Naive B cell (primary cell): ENCODE results near the gene HSPA1L. TPM values are rescaled to one million over a fixed set of nuclear protein-coding genes. Genes with fewer than 3 reads are reported as not detected.
"Not testable (repeated sequence)": the region's sequence is repeated elsewhere in the genome, so short reads cannot be mapped to it uniquely, and the experiment has no call there.

Source experiments
- ATAC-seq, 2 donors: fragments of 150-1000 bp; cut with Tn5 transposase; 2 replicates each; pipeline ENCODE4 v1.10.0; 2021; ENCODE audit warnings: low read depth in 2 of 2, mild to moderate bottlenecking in 2 of 2, moderate library complexity in 2 of 2
- DNase-seq: peaks from one replicate; pipeline ENCODE4 v3.0.0; 2022
- H3K27ac Mint-ChIP-seq, 6 donors: one replicate each; pipeline ENCODE4 v1.8.0; 2020 to 2022; ENCODE audit warnings: mild to moderate bottlenecking in 6 of 6, mixed read lengths in 6 of 6, moderate library complexity in 5 of 6, inconsistent platforms in 2 of 6
- H3K27me3 Mint-ChIP-seq, 3 donors: one replicate each; pipeline ENCODE4 v1.8.0; 2021 to 2022; ENCODE audit warnings: mixed read lengths in 3 of 3, mild to moderate bottlenecking in 1 of 3
- H3K36me3 Mint-ChIP-seq, 2 donors: one replicate each; pipeline ENCODE4 v1.8.0; 2020 to 2022; ENCODE audit warnings: mixed read lengths in 2 of 2, inconsistent platforms in 1 of 2, mild to moderate bottlenecking in 1 of 2
- H3K4me1 Mint-ChIP-seq, 3 donors: one replicate each; pipeline ENCODE4 v1.8.0; 2020 to 2022; ENCODE audit warnings: mixed read lengths in 3 of 3, inconsistent platforms in 1 of 3, mild to moderate bottlenecking in 1 of 3, moderate library complexity in 1 of 3
- H3K4me3 Mint-ChIP-seq, 8 donors: one replicate each; pipeline ENCODE4 v1.8.0; 2020 to 2022; ENCODE audit warnings: mild to moderate bottlenecking in 8 of 8, mixed read lengths in 8 of 8, moderate library complexity in 8 of 8, inconsistent platforms in 2 of 8
- H3K9me3 Mint-ChIP-seq, 7 donors: one replicate each; pipeline ENCODE4 v1.8.0; 2020 to 2022; ENCODE audit warnings: mixed read lengths in 7 of 7, mild to moderate bottlenecking in 5 of 7, inconsistent platforms in 2 of 7, moderate library complexity in 1 of 7
- polyA plus RNA-seq, 6 donors: library from polyadenylated mRNA; unstranded; fragments of 300-500 nt; fragmentation: Illumina TruSeq; gene quantifications; one replicate each; pipeline ENCODE4 v1.2.3, GENCODE V29; 2021; ENCODE audit warnings: low read depth in 6 of 6

HSPA1L gene
- polyA plus RNA-seq, 6 donors from 2014 or later: 0.45 to 1.4 (median 0.71) TPM; not detected in 1

GRCh38 chr6:31850765-31851484 lies 35.8 kb upstream of the HSPA1L start:
- Mint-ChIP-seq H3K27ac (peak overlapping the region in 1 of 6 donors; percentile 14), H3K27me3 (no peaks in the 10 kb centered on the region), H3K4me3 (no peak overlapping the region), H3K36me3 (no peaks in the 10 kb centered on the region), H3K9me3 (no peaks in the 10 kb centered on the region), H3K4me1 (no peaks in the 10 kb centered on the region)
- DNase-seq (no peak), ATAC-seq (no peak)

- no peaks in the 10 kb centered on the region for H3K36me3 Mint-ChIP-seq
- DNase-seq: no peak
- H3K9me3 Mint-ChIP-seq: no peaks in the 10 kb centered on the region
- H3K27me3 Mint-ChIP-seq: no peaks in the 10 kb centered on the region
- peaks cover 0 to 7% (median 3%) of the 10 kb centered on the region in 3 donors for H3K4me1 Mint-ChIP-seq
- peak overlapping the region in 1 of 8 donors; percentile 63 for H3K4me3 Mint-ChIP-seq
- no peak overlapping the region for H3K27ac Mint-ChIP-seq
- no peak for ATAC-seq
Measured at GRCh38 chr6:31847276-31847978, 32.3 kb upstream of the HSPA1L start.

- no peak for DNase-seq
- Mint-ChIP-seq H3K4me1 (peaks cover 0 to 7% (median 3%) of the 10 kb centered on the region in 3 donors), H3K9me3 (no peaks in the 10 kb centered on the region), H3K36me3 (peaks cover 0 to 5% of the 10 kb centered on the region in 2 donors), H3K4me3 (no peak overlapping the region), H3K27ac (peak overlapping the region in 2 of 6 donors; percentile 15 to 81), H3K27me3 (no peaks in the 10 kb centered on the region)
- no peak for ATAC-seq
Measured at GRCh38 chr6:31844507-31844906, 29.4 kb upstream of the HSPA1L start.

GRCh38 chr6:31842053-31842452 lies 27.0 kb upstream of the HSPA1L start:
- H3K36me3 Mint-ChIP-seq: peaks cover 6 to 7% of the 10 kb centered on the region in 2 donors
- ATAC-seq (no peak), DNase-seq (no peak)
- peak overlapping the region in 1 of 6 donors; percentile 29 for H3K27ac Mint-ChIP-seq
- H3K4me1 Mint-ChIP-seq: peaks cover 8 to 24% (median 20%) of the 10 kb centered on the region in 3 donors
- H3K27me3 Mint-ChIP-seq: no peaks in the 10 kb centered on the region
- H3K9me3 Mint-ChIP-seq: no peaks in the 10 kb centered on the region
- no peak overlapping the region for H3K4me3 Mint-ChIP-seq

- DNase-seq, H3K9me3 Mint-ChIP-seq, ATAC-seq, H3K27me3 Mint-ChIP-seq: not testable (repeated sequence)
- H3K4me3 Mint-ChIP-seq: peak overlapping the region in 1 of 8 donors; percentile 44
- H3K36me3 Mint-ChIP-seq: peaks cover 10 to 12% of the 10 kb centered on the region in 2 donors
- peaks cover 20 to 38% (median 35%) of the 10 kb centered on the region in 3 donors for H3K4me1 Mint-ChIP-seq
- peak overlapping the region in 1 of 6 donors; percentile 52 for H3K27ac Mint-ChIP-seq
Measured at GRCh38 chr6:31839779-31840126, 24.7 kb upstream of the HSPA1L start.

GRCh38 chr6:31838968-31839367 lies 23.9 kb upstream of the HSPA1L start:
- Mint-ChIP-seq H3K4me1 (peaks cover 20 to 43% (median 40%) of the 10 kb centered on the region in 3 donors), H3K36me3 (peaks cover 10 to 12% of the 10 kb centered on the region in 2 donors), H3K4me3 (peak overlapping the region in 3 of 8 donors; percentile 8 to 44 (median 30)), H3K27me3 (no peaks in the 10 kb centered on the region), H3K27ac (peak overlapping the region in 1 of 6 donors; percentile 43), H3K9me3 (no peaks in the 10 kb centered on the region)
- ATAC-seq (no peak), DNase-seq (no peak)

GRCh38 chr6:31838114-31838553 lies 23.1 kb upstream of the HSPA1L start:
- Mint-ChIP-seq H3K4me1 (peaks cover 20 to 45% (median 40%) of the 10 kb centered on the region in 3 donors), H3K4me3 (peak overlapping the region in 4 of 8 donors; percentile 92 to 99 (median 97)), H3K27ac (peak overlapping the region in 1 of 6 donors; percentile 77), H3K36me3 (peaks cover 10 to 12% of the 10 kb centered on the region in 2 donors)
- not testable (repeated sequence) for DNase-seq, ATAC-seq, H3K9me3 Mint-ChIP-seq, H3K27me3 Mint-ChIP-seq

- DNase-seq (no peak), ATAC-seq (no peak)
- peaks cover 10 to 12% of the 10 kb centered on the region in 2 donors for H3K36me3 Mint-ChIP-seq
- no peaks in the 10 kb centered on the region for H3K9me3 Mint-ChIP-seq
- H3K4me1 Mint-ChIP-seq: peaks cover 20 to 49% (median 40%) of the 10 kb centered on the region in 3 donors
- H3K27me3 Mint-ChIP-seq: no peaks in the 10 kb centered on the region
- peak overlapping the region in 5 of 6 donors; percentile 10 to 99 (median 74) for H3K27ac Mint-ChIP-seq
- H3K4me3 Mint-ChIP-seq: peak overlapping the region; percentile 30 to 99 (median 96)
Measured at GRCh38 chr6:31837369-31838113, 22.5 kb upstream of the HSPA1L start.

- peak overlapping the region; percentile 92 to 99 (median 98) for H3K4me3 Mint-ChIP-seq
- H3K9me3 Mint-ChIP-seq: no peaks in the 10 kb centered on the region
- H3K27ac Mint-ChIP-seq: peak overlapping the region; percentile 88 to 99 (median 96)
- peaks cover 10 to 12% of the 10 kb centered on the region in 2 donors for H3K36me3 Mint-ChIP-seq
- peaks cover 20 to 51% (median 40%) of the 10 kb centered on the region in 3 donors for H3K4me1 Mint-ChIP-seq
- no peaks in the 10 kb centered on the region for H3K27me3 Mint-ChIP-seq
- DNase-seq: no peak
- no peak for ATAC-seq
Measured at GRCh38 chr6:31836474-31837368, 21.6 kb upstream of the HSPA1L start.

GRCh38 chr6:31836047-31836473 lies 21.0 kb upstream of the HSPA1L start:
- no peak for ATAC-seq
- Mint-ChIP-seq H3K4me1 (peaks cover 20 to 51% (median 40%) of the 10 kb centered on the region in 3 donors), H3K9me3 (no peaks in the 10 kb centered on the region), H3K27ac (peak overlapping the region; percentile 88 to 99 (median 96)), H3K36me3 (peaks cover 10 to 12% of the 10 kb centered on the region in 2 donors), H3K27me3 (no peaks in the 10 kb centered on the region), H3K4me3 (peak overlapping the region; percentile 92 to 99 (median 98))
- no peak for DNase-seq

- H3K4me1 Mint-ChIP-seq: peaks cover 32 to 63% (median 54%) of the 10 kb centered on the region in 3 donors
- H3K9me3 Mint-ChIP-seq: no peaks in the 10 kb centered on the region
- H3K36me3 Mint-ChIP-seq: peaks cover 5 to 12% of the 10 kb centered on the region in 2 donors
- H3K4me3 Mint-ChIP-seq: peak overlapping the region; percentile 92 to 99 (median 98)
- H3K27ac Mint-ChIP-seq: peak overlapping the region; percentile 97 to 100 (median 100)
- H3K27me3 Mint-ChIP-seq: no peaks in the 10 kb centered on the region
- ATAC-seq: peak; percentile 66 to 68
- peak; percentile 81 for DNase-seq
Measured at GRCh38 chr6:31834367-31835250, 19.5 kb upstream of the HSPA1L start.
